H1 (cell line): ENCODE results near the gene GPR17. TPM values are rescaled to one million over a fixed set of nuclear protein-coding genes. Genes with fewer than 3 reads are reported as not detected.

Experiments
- CTCF ChIA-PET: fragments of 300-600 bp; sonication (Branson Sonifier 250); formaldehyde crosslinking; loops from one replicate; lab custom pipeline; 2021; ENCODE audit not compliant: partially characterized antibody; lab: Charles Lee
- POLR2A ChIA-PET: fragments of 300-600 bp; sonication (Branson Sonifier 250); formaldehyde crosslinking; loops from one replicate; lab custom pipeline; 2021; ENCODE audit warnings: inconsistent platforms; ENCODE audit not compliant: partially characterized antibody; lab: Charles Lee
- DNase-seq, 2 experiments: peaks; one replicate each; pipeline versions ENCODE4 v3.0.0 to v3.0.0-alpha.2; 2010 to 2022; ENCODE audit warnings: low spot score in 2 of 2, low read depth in 1 of 2, mixed read lengths in 1 of 2
- FAIRE-seq: peaks from 2 replicates; lab custom pipeline; 2011; peaks lifted over from hg19 to GRCh38; lab: Jason Lieb, UNC
- H2AFZ ChIP-seq: 2 replicates; pipeline ENCODE4 v1.8.1; 2012; ENCODE audit warnings: low read length, inconsistent platforms
- H2AK5ac ChIP-seq: 2 replicates; pipeline ENCODE4 v1.6.1; 2013; ENCODE audit warnings: low read depth, low read length
- H2BK120ac ChIP-seq: replicated peaks from 2 replicates; pipeline ENCODE3; 2013; ENCODE audit warnings: low read depth, low read length, inconsistent platforms
- H2BK12ac ChIP-seq: 2 replicates; pipeline ENCODE4 v1.6.1; 2013; ENCODE audit warnings: low read depth, low read length
- H2BK15ac ChIP-seq: 2 replicates; pipeline ENCODE4 v1.6.1; 2013; ENCODE audit warnings: low read length
- H2BK20ac ChIP-seq: 2 replicates; pipeline ENCODE4 v1.6.1; 2013; ENCODE audit warnings: low read length
- H2BK5ac ChIP-seq: 2 replicates; pipeline ENCODE4 v1.6.1; 2013; ENCODE audit warnings: low read depth, low read length
- H3K14ac ChIP-seq: 2 replicates; pipeline ENCODE4 v1.6.1; 2013; ENCODE audit warnings: inconsistent platforms; ENCODE audit not compliant: insufficient read length
- H3K18ac ChIP-seq: 2 replicates; pipeline ENCODE4 v1.6.1; 2013; ENCODE audit warnings: low read length; ENCODE audit errors: extremely low read depth
- H3K23ac ChIP-seq: 2 replicates; pipeline ENCODE4 v1.6.1; 2013; ENCODE audit warnings: inconsistent platforms; ENCODE audit not compliant: insufficient read length
- H3K23me2 ChIP-seq: 2 replicates; pipeline ENCODE4 v1.6.1; 2013; ENCODE audit warnings: low read depth, low read length
- H3K27ac ChIP-seq: 2 replicates; pipeline ENCODE4 v1.6.1; 2011; ENCODE audit warnings: low read depth, low read length, inconsistent platforms
- H3K27me3 ChIP-seq, 4 experiments: replicated peaks in 1 of 4; 1 replicate in 1 of 4; 2 replicates in 3 of 4; pipeline versions ENCODE4 v1.6.1 to v1.8.1; 2011 to 2013; ENCODE audit warnings: low read length in 3 of 4, mild to moderate bottlenecking in 3 of 4, inconsistent platforms in 2 of 4, mixed read lengths in 2 of 4, moderate library complexity in 1 of 4; ENCODE audit not compliant: control insufficient read depth in 3 of 4, insufficient read depth in 3 of 4; ENCODE audit errors: extremely low read depth in 1 of 4
- H3K36me3 ChIP-seq, 4 experiments: 2 replicates each; pipeline versions ENCODE4 v1.6.1 to v1.8.1; 2011 to 2013; ENCODE audit warnings: mild to moderate bottlenecking in 4 of 4, low read length in 3 of 4, moderate library complexity in 2 of 4, control low read depth in 1 of 4, inconsistent platforms in 1 of 4; ENCODE audit not compliant: insufficient read depth in 4 of 4, control insufficient read depth in 2 of 4
- H3K4ac ChIP-seq: replicated peaks from 2 replicates; pipeline ENCODE3; 2013; ENCODE audit warnings: low read length, low read depth, mixed read lengths, inconsistent platforms; ENCODE audit not compliant: insufficient read length
- H3K4me1 ChIP-seq, 4 experiments: replicated peaks in 1 of 4; 1 replicate in 1 of 4; 2 replicates in 3 of 4; pipeline versions ENCODE4 v1.6.1 to v1.8.1; 2011 to 2013; ENCODE audit warnings: low read length in 3 of 4, inconsistent platforms in 2 of 4, mixed read lengths in 1 of 4; ENCODE audit not compliant: insufficient read depth in 4 of 4, control insufficient read depth in 3 of 4
- H3K4me2 ChIP-seq, 2 experiments: 2 replicates each; pipeline versions ENCODE4 v1.6.1 to v1.8.1; 2011 to 2013; ENCODE audit warnings: low read depth in 2 of 2, low read length in 2 of 2, control low read depth in 1 of 2, inconsistent platforms in 1 of 2, mild to moderate bottlenecking in 1 of 2; ENCODE audit not compliant: insufficient read depth in 1 of 2
- H3K4me3 ChIP-seq, 4 experiments: fragments of 200-600, 300-600 bp in 1 of 4; sonication (generic), shearing (Covaris generic), sonication (Bioruptor Twin) in 1 of 4; 2 replicates each; pipeline versions ENCODE4 v1.5.1 to v1.8.1; 2011 to 2016; ENCODE audit warnings: low read length in 4 of 4, low read depth in 3 of 4, control low read depth in 2 of 4, inconsistent platforms in 2 of 4, mild to moderate bottlenecking in 2 of 4, mixed read lengths in 1 of 4, moderate library complexity in 1 of 4; ENCODE audit not compliant: insufficient read depth in 2 of 4; ENCODE audit errors: extremely low read depth in 1 of 4
- H3K56ac ChIP-seq: replicated peaks from 2 replicates; pipeline ENCODE3; 2013; ENCODE audit warnings: low read depth, mild to moderate bottlenecking, mixed read lengths, low read length, inconsistent platforms; ENCODE audit not compliant: insufficient read length
- H3K79me1 ChIP-seq: 2 replicates; pipeline ENCODE4 v1.6.1; 2013; ENCODE audit warnings: low read depth, low read length, control low read depth
- H3K79me2 ChIP-seq, 2 experiments: 2 replicates each; pipeline versions ENCODE4 v1.6.1 to v1.8.1; 2012 to 2013; ENCODE audit warnings: low read length in 2 of 2, mild to moderate bottlenecking in 2 of 2, inconsistent platforms in 1 of 2; ENCODE audit not compliant: insufficient read depth in 2 of 2, control insufficient read depth in 1 of 2
- H3K9ac ChIP-seq, 4 experiments: replicated peaks in 1 of 4; 1 replicate in 1 of 4; 2 replicates in 3 of 4; pipeline versions ENCODE4 v1.6.1 to v1.8.1; 2011 to 2013; ENCODE audit warnings: low read depth in 3 of 4, low read length in 3 of 4, control low read depth in 2 of 4, mild to moderate bottlenecking in 2 of 4, moderate library complexity in 2 of 4, inconsistent platforms in 1 of 4; ENCODE audit errors: extremely low read depth in 1 of 4
- H3K9me3 ChIP-seq, 2 experiments: 2 replicates each; pipeline versions ENCODE4 v1.6.1 to v1.8.1; 2012 to 2013; ENCODE audit warnings: mild to moderate bottlenecking in 2 of 2, moderate library complexity in 2 of 2, control low read depth in 1 of 2, inconsistent platforms in 1 of 2, low read depth in 1 of 2, low read length in 1 of 2, mixed read lengths in 1 of 2; ENCODE audit not compliant: insufficient read depth in 2 of 2
- H4K20me1 ChIP-seq, 2 experiments: replicated peaks in 1 of 2; 2 replicates each; pipeline versions ENCODE3 to v1.8.1; 2011 to 2013; ENCODE audit warnings: inconsistent platforms in 2 of 2, low read length in 2 of 2, mild to moderate bottlenecking in 1 of 2; ENCODE audit not compliant: insufficient read depth in 2 of 2, control insufficient read depth in 1 of 2
- H4K5ac ChIP-seq: 2 replicates; pipeline ENCODE4 v1.6.1; 2013; ENCODE audit warnings: low read length, low read depth, mixed read lengths, inconsistent platforms; ENCODE audit not compliant: insufficient read length
- H4K8ac ChIP-seq: 2 replicates; pipeline ENCODE4 v1.8.0; 2013; ENCODE audit warnings: mild to moderate bottlenecking, moderate library complexity, low read length, inconsistent platforms; ENCODE audit not compliant: insufficient read depth; ENCODE audit errors: extremely low read depth
- H4K91ac ChIP-seq: replicated peaks from 2 replicates; pipeline ENCODE3; 2013; ENCODE audit warnings: low read length, mixed read lengths, inconsistent platforms; ENCODE audit not compliant: insufficient read length
- NANOG ChIP-seq: IDR thresholded peaks from 2 replicates; pipeline ENCODE4 v1.6.1; 2011; ENCODE audit warnings: low read length, low read depth, mild to moderate bottlenecking, inconsistent platforms; ENCODE audit not compliant: insufficient read depth, poor library complexity, severe bottlenecking
- RFX5 ChIP-seq: IDR thresholded peaks from 2 replicates; pipeline ENCODE4 v1.6.1; 2011; ENCODE audit warnings: low read depth, low read length, improper control_type of control experiment, borderline replicate concordance
- SP4 ChIP-seq: IDR thresholded peaks from 2 replicates; pipeline ENCODE4 v1.6.1; 2012; ENCODE audit warnings: low read length, inconsistent platforms
- SRF ChIP-seq: IDR thresholded peaks from 2 replicates; pipeline ENCODE4 v1.6.1; 2011; ENCODE audit warnings: mild to moderate bottlenecking, low read depth, low read length, moderate library complexity
- TCF12 ChIP-seq: IDR thresholded peaks from 2 replicates; pipeline ENCODE4 v1.6.1; 2011; ENCODE audit warnings: low read depth, mild to moderate bottlenecking, low read length
- TEAD4 ChIP-seq: IDR thresholded peaks from 2 replicates; pipeline ENCODE4 v1.6.1; 2012; ENCODE audit warnings: low read depth, low read length, inconsistent platforms, mixed read lengths
- WGBS, 2 experiments: shearing (Covaris generic) in 1 of 2; methylation state at CpG; one replicate each; pipeline versions ENCODE4 v1.1.6 to v1.1.7; 2013 to 2015; ENCODE audit warnings: low lambda C conversion rate in 2 of 2, mixed read lengths in 2 of 2, inconsistent platforms in 1 of 2, low coverage in 1 of 2, missing lambda C conversion rate in 1 of 2; ENCODE audit not compliant: insufficient replicate concordance in 2 of 2, insufficient coverage in 1 of 2, insufficient read length in 1 of 2; ENCODE audit errors: extremely low coverage in 1 of 2, missing lambda C conversion rate in 1 of 2; 5-methylcytosine and 5-hydroxymethylcytosine counted together
- polyA plus RNA-seq, 7 experiments: library from polyadenylated mRNA; depleted of rRNA in 3 of 7; stranded (reverse) in 5 of 7; unstranded in 2 of 7; fragments of >200 nt in 5 of 7; fragments of 200-250 nt in 2 of 7; gene quantifications; 1 replicate in 5 of 7; 2 replicates in 1 of 7; 4 replicates in 1 of 7; pipeline versions ENCODE4 v1.2.1 to v1.2.3, GENCODE V29; 2011 to 2013; ENCODE audit warnings: missing spikeins in 2 of 7, mixed read lengths in 2 of 7
- total RNA-seq: library from RNA; stranded (reverse); fragmentation: NEBNext Ultra II Directional; extraction: Animal tissue kit (Norgen Biotek cat#: 25700); gene quantifications from 2 replicates; pipeline ENCODE4 v1.2.1, GENCODE V29; 2021
- TF ChIP-seq, protein P1 (sequence below): IDR thresholded peaks from 2 replicates; pipeline ENCODE4 v1.6.1; 2011; ENCODE audit warnings: low read depth, mild to moderate bottlenecking, low read length; ENCODE audit not compliant: insufficient read depth
- TF ChIP-seq, protein P2 (sequence below): IDR thresholded peaks from 2 replicates; pipeline ENCODE4 v1.6.1; 2011; ENCODE audit warnings: low read length, improper control_type of control experiment

GPR17 gene
- total and polyA plus RNA-seq, 2 of the 8 experiments (the other 6 are each of a cell fraction or from before 2014, with no cell fraction given) = 0.03 TPM; not detected in 1

DNA sequence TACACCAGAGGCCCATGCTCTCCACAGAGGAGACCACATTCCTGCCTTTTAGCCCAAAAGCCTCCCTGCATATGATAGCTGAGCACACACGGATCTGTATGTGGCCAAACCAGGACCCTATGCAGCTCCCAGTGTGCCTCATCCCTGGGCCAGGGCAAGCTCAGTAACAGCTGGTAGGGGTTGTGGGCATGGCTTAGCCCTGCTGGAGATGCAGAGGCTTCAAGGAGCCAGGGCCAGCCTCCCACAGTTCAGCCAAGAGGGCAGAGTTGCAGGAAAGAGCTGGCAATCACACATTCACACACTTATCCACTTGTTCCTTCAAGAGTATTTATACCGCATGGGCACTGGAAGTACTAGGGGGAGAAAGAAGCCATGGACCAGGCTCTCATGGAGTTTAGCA, 31.0 kb downstream of the GPR17 start:
- H3K9ac ChIP-seq = no peak overlapping the region
- ChIA-PET POLR2A (interaction anchor here (2.3 to 4.9 kb wide), 2 partner anchors 13 to 25 kb away, joined by 10 to 21 read pairs; partner anchors contain the start of gene SFT2D3), CTCF (interaction anchor here (1.5 to 4.1 kb wide), 6 partner anchors 8 to 86 kb away, joined by 3 to 34 read pairs (median 7); no protein-coding TSS in a partner anchor)
- H2AFZ ChIP-seq = no peak overlapping the region
- FAIRE-seq (no peak), DNase-seq (no peak)
- no peak overlapping the region for H2BK12ac ChIP-seq
- no peak overlapping the region for H2BK5ac ChIP-seq
- no peak overlapping the region for H3K4ac ChIP-seq
- H3K79me2 ChIP-seq = no peaks in the 10 kb centered on the region
- no peak overlapping the region for H2BK15ac ChIP-seq
- H3K18ac ChIP-seq = no peak overlapping the region
- peaks cover 2% of the 10 kb centered on the region; the same call in 1 of the 2 replicates for H3K23me2 ChIP-seq
- no peaks in the 10 kb centered on the region for H3K9me3 ChIP-seq
- no peak overlapping the region for H3K23ac ChIP-seq
- no peak overlapping the region for H4K5ac ChIP-seq
- no peak overlapping the region for H2BK20ac ChIP-seq
- 83% methylated on average over 2 of the region's 2 CpGs; no CpG with 5 or more reads in 1 of the 2 experiments for WGBS, 2 experiments
- H4K20me1 ChIP-seq = no peaks in the 10 kb centered on the region
- no peaks in the 10 kb centered on the region for H3K36me3 ChIP-seq
- no peak overlapping the region for H4K8ac ChIP-seq
- H3K27ac ChIP-seq = no peak overlapping the region
- H3K4me3 ChIP-seq = no peak overlapping the region
- no peak overlapping the region for H3K14ac ChIP-seq
- peaks cover 2% of the 10 kb centered on the region; the same call in 1 of the 2 replicates for H3K79me1 ChIP-seq
- H3K56ac ChIP-seq = no peak overlapping the region
- peaks cover 10 to 57% (median 33%) of the 10 kb centered on the region in 4 experiments for H3K27me3 ChIP-seq
- no peak overlapping the region for H3K4me2 ChIP-seq
- H3K4me1 ChIP-seq = peaks cover 0 to 5% (median 2%) of the 10 kb centered on the region in 4 experiments; a peak in 4 of 7 replicates
- no peak overlapping the region for H2AK5ac ChIP-seq
- no peak overlapping the region for H2BK120ac ChIP-seq
- H4K91ac ChIP-seq = no peak overlapping the region
- TF ChIP-seq TEAD4 (no peak), RFX5 (no peak), NANOG (no peak), SRF (no peak), SP4 (no peak), TCF12 (no peak)
- TF ChIP-seq, protein P1, sequence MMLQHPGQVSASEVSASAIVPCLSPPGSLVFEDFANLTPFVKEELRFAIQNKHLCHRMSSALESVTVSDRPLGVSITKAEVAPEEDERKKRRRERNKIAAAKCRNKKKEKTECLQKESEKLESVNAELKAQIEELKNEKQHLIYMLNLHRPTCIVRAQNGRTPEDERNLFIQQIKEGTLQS = no peak
- TF ChIP-seq, protein P2, sequence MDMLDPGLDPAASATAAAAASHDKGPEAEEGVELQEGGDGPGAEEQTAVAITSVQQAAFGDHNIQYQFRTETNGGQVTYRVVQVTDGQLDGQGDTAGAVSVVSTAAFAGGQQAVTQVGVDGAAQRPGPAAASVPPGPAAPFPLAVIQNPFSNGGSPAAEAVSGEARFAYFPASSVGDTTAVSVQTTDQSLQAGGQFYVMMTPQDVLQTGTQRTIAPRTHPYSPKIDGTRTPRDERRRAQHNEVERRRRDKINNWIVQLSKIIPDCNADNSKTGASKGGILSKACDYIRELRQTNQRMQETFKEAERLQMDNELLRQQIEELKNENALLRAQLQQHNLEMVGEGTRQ = no peak
